Mucosa of descending colon (tissue), 3 donors: ENCODE results near the gene CCL17. TPM values are rescaled to one million over a fixed set of nuclear protein-coding genes. Genes with fewer than 3 reads are reported as not detected.
"Not testable (repeated sequence)": the region's sequence is repeated elsewhere in the genome, so short reads cannot be mapped to it uniquely, and the experiment has no call there.

Experiments
- ATAC-seq: fragments of 200-7000 bp; cut with Tn5 transposase; one replicate; pipeline ENCODE4 v1.9.1; 2020; ENCODE audit warnings: mild to moderate bottlenecking, moderate library complexity
- DNase-seq, 3 donors: peaks; one replicate each; pipeline ENCODE4 v3.0.0-alpha.2; 2020
- H3K36me3 ChIP-seq: fragments of 200-600 bp; one replicate; pipeline ENCODE4 v1.8.0; 2021; ENCODE audit warnings: low read depth, mild to moderate bottlenecking
- H3K4me1 ChIP-seq: fragments of 200-600 bp; one replicate; pipeline ENCODE4 v1.8.0; 2021; ENCODE audit warnings: low read depth, mild to moderate bottlenecking
- H3K4me3 ChIP-seq: fragments of 200-600 bp; one replicate; pipeline ENCODE4 v1.8.0; 2021; ENCODE audit warnings: mild to moderate bottlenecking
- H3K9me3 ChIP-seq: fragments of 200-600 bp; one replicate; pipeline ENCODE4 v1.8.0; 2021; ENCODE audit warnings: mild to moderate bottlenecking
- intact Hi-C, 2 donors: fragments of 100-400 bp; cut with DNase I in 1 of 2; cut with micrococcal nuclease in 1 of 2; formaldehyde crosslinking; loops; one replicate each; pipeline versions ENCODE4 v1.11.0 to v1.11.1; 2022; cut with DNase I, micrococcal nuclease
- total RNA-seq, 3 donors: library from RNA; stranded (reverse); fragmentation: NEBNext Ultra II Directional in 2 of 3; extraction: Animal tissue kit (Norgen Biotek cat#: 25700) in 2 of 3; gene quantifications; one replicate each; pipeline versions ENCODE4 v1.2.1 to v1.2.4, GENCODE V29; 2021 to 2023
- TF ChIP-seq, protein P1 (sequence below): fragments of 200-600 bp; IDR thresholded peaks from one replicate; pipeline ENCODE4 v1.8.0; 2022; ENCODE audit warnings: antibody characterized with exemption, mild to moderate bottlenecking
- donor health status: DM: no; HTN: no; CAD: no; lungs with moderate emphysema.
- donor health status: DM: no; HTN: no; CAD: no.
- donor health status: DM: no; HTN: yes; CAD: no.

CCL17 gene
- total RNA-seq, 3 donors from 2014 or later: not detected

DNA sequence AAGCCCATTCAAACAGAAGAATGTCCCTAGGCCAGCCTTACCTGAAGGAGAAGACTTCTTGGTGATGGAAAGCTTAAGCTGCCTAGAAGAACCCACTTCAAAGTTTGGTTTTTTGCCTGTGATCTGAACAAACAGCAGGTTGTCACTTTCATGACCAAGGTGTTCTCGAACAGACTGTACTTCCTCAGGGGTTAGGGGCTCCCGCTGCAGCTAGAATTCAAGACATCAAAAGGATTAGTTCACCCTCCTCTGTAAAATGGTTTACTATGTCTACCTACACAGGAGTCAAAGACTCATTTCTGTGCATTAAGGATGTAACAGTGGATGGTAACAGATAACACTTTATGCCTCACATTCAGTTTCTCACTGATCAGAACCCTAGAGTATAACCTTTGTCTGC, 29.4 kb downstream of the CCL17 start:
- H3K9me3 ChIP-seq: no peaks in the 10 kb centered on the region
- intact Hi-C loops: no loop called here
- peaks cover 13% of the 10 kb centered on the region for H3K36me3 ChIP-seq
- TF ChIP-seq, protein P1, sequence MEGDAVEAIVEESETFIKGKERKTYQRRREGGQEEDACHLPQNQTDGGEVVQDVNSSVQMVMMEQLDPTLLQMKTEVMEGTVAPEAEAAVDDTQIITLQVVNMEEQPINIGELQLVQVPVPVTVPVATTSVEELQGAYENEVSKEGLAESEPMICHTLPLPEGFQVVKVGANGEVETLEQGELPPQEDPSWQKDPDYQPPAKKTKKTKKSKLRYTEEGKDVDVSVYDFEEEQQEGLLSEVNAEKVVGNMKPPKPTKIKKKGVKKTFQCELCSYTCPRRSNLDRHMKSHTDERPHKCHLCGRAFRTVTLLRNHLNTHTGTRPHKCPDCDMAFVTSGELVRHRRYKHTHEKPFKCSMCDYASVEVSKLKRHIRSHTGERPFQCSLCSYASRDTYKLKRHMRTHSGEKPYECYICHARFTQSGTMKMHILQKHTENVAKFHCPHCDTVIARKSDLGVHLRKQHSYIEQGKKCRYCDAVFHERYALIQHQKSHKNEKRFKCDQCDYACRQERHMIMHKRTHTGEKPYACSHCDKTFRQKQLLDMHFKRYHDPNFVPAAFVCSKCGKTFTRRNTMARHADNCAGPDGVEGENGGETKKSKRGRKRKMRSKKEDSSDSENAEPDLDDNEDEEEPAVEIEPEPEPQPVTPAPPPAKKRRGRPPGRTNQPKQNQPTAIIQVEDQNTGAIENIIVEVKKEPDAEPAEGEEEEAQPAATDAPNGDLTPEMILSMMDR: no peak
- DNase-seq (no peak), ATAC-seq (no peak)
- H3K4me3 ChIP-seq: no peak overlapping the region
- no peaks in the 10 kb centered on the region for H3K4me1 ChIP-seq

DNA sequence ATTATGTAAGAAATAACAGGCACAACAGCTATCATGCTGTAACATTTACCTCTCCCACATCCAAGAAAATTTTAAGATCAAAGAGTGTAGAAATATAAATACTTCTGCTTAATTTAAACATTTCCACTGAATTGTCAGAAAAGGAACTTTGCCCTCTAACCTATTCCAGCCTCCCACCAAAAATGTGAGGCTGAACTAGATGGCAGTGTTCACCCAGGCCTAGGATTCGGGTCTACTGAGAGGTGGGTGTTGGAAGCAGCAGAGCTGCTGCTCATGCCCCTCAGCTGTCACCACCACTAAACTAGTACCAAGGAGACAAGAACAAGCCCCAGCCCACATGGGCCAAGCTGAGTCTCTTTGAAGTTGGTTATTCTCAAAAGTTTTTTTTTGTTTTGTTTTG, 31.3 kb downstream of the CCL17 start:
- no peak for ATAC-seq
- peaks cover 9% of the 10 kb centered on the region for H3K9me3 ChIP-seq
- peaks cover 12% of the 10 kb centered on the region for H3K36me3 ChIP-seq
- TF ChIP-seq, protein P1: no peak
- no peaks in the 10 kb centered on the region for H3K4me1 ChIP-seq
- intact Hi-C loops: no loop called here
- no peak overlapping the region for H3K4me3 ChIP-seq
- no peak for DNase-seq

DNA sequence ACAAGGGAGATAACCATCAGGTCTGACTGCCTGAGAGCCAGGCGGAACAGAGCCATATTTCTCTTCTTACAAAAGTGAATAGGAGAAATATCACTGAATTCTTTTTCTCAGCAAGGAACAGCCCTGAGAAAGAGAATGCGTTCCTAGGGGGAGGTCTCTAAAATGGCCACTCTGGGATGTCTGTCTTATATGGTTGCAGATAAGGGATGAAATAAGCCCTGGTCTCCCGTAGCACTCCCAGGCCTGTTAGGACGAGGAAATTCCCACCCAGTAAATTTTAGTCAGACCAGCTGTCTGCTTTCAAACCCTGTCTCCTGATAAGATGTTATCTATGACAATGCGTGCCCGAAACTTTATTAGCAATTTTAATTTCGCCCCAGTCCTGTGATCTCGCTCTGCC, 35.4 kb downstream of the CCL17 start:
- intact Hi-C loops, H3K4me1 ChIP-seq: not testable (repeated sequence)

DNA sequence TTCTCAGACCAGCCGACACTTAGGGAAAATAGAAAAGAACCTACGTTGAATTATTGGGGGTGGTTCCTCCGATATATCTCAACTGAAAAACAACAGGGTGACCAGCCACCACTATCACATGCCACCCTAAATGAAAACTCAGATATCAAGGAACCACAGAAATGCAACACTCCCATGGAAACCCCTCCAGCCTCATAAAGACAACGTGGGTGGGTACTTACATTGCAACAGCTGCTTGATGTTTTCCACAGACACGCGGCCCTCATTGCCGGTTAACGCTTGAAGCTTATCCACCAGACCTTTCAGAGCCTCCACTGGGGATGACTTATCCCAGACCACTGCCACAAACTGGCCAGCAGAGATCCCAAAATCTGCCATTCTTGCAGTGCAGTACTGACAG, 36.0 kb downstream of the CCL17 start:
- DNase-seq, H3K36me3 ChIP-seq, ATAC-seq, intact Hi-C loops, H3K4me3 ChIP-seq, H3K4me1 ChIP-seq: not testable (repeated sequence)
- H3K9me3 ChIP-seq: peaks cover 13% of the 10 kb centered on the region

More for the DNA sequence above, 35.4 kb downstream of the CCL17 start:
- ATAC-seq, H3K4me3 ChIP-seq, H3K36me3 ChIP-seq, DNase-seq: not testable (repeated sequence)
- H3K9me3 ChIP-seq: peaks cover 13% of the 10 kb centered on the region

DNA sequence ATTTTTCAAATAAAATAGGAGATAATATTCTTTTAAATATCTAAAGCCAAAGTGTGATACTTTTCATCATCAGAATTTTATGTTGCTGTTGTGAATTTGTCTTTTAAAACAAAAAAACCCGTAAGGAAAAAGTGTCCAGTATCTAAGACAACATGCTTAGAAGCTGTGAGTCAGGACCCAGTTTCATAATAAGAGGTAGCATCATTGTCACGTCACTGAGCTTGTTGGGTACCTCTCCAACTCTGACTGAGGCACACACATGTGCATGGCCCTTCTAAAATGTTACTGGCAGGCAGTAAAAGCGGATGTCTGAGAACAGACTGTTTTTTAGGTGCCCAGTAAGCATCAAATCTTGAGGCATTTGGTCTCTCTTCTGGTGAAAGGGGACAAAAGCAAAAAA, 40.1 kb downstream of the CCL17 start:
- TF ChIP-seq, protein P1: no peak
- H3K4me3 ChIP-seq: no peak overlapping the region
- intact Hi-C loops: no loop called here
- peaks cover 13% of the 10 kb centered on the region for H3K9me3 ChIP-seq
- DNase-seq: no peak
- no peaks in the 10 kb centered on the region for H3K4me1 ChIP-seq
- H3K36me3 ChIP-seq: no peaks in the 10 kb centered on the region
- ATAC-seq: no peak

DNA sequence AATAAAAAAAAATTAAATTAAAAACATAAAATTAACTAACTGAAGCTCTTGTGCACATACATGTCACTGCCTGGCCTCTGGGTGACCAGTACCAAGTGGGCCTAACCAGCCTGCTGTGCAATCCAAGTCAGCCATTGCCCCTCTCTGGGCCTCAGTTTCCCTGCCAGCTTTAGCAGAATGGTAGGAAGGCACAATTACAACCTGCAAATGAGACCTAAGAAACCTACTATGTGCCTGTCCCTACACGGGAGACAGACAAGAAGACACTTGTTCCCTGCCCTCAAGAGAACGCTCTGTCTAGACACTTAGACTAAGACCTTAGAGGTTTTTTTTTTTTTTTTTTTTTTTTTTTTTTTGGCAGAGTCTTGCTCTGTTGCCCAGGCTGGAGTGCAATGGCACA, 40.9 kb downstream of the CCL17 start:
- Histone ChIP-seq H3K36me3 (no peaks in the 10 kb centered on the region), H3K4me3 (no peak overlapping the region), H3K4me1 (no peaks in the 10 kb centered on the region), H3K9me3 (peaks cover 6% of the 10 kb centered on the region)
- intact Hi-C loops: no loop called here
- ATAC-seq (no peak), DNase-seq (no peak)
- TF ChIP-seq, protein P1: no peak

DNA sequence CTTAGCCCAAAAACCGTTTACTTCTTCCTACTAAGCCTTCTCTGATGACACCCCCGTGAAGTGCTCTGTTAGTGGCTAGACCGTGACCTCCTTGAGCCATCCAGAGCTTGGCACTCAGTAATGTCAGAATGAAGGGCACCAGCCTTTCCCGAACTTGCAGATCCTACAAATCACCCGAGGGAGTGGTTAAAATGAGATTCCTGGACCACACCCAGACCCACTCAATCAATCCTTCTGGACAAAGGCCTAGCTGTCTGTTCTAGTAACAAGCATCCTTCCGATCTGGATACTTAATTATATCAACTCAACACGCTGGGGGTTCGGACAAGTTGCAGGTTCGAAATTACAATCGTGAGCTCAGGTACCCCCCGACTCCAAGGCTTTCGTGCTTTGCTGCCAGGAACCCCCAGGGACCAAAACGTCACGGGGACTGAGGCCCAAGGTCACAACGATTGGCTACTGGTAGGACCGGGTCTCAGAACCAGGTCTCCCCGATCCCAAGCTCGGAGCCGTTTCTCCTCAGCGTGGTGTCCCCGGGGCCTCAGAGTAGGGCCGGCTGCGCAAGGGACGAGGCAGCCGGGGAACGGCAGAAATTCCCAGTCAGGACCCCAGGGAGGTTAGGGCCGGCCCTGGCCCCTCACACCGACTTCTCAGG, 42.1 kb downstream of the CCL17 start:
- TF ChIP-seq, protein P1: no peak
- H3K9me3 ChIP-seq: no peaks in the 10 kb centered on the region
- no peaks in the 10 kb centered on the region for H3K36me3 ChIP-seq
- H3K4me1 ChIP-seq: no peaks in the 10 kb centered on the region
- H3K4me3 ChIP-seq: peak overlapping the region; percentile 86
- ATAC-seq (peak; percentile 39), DNase-seq (no peak)
- intact Hi-C loops: no loop called here
